Lower leg skin (tissue), 3 donors: ENCODE results near the gene PRKAG1.

Experiments used
- POLR2A ChIP-seq, 2 donors: fragments of 450-650 bp; IDR thresholded peaks; one replicate each; pipeline ENCODE4 v1.6.1; 2016 to 2017; ENCODE audit warnings: antibody characterized with exemption in 2 of 2, mild to moderate bottlenecking in 1 of 2, moderate library complexity in 1 of 2
- TF ChIP-seq, protein P1 (sequence below), 3 donors: fragments of 450-650 bp; IDR thresholded peaks; one replicate each; pipeline ENCODE4 v1.5.1; 2016; ENCODE audit warnings: antibody characterized with exemption in 3 of 3, mild to moderate bottlenecking in 3 of 3, moderate library complexity in 2 of 3

DNA sequence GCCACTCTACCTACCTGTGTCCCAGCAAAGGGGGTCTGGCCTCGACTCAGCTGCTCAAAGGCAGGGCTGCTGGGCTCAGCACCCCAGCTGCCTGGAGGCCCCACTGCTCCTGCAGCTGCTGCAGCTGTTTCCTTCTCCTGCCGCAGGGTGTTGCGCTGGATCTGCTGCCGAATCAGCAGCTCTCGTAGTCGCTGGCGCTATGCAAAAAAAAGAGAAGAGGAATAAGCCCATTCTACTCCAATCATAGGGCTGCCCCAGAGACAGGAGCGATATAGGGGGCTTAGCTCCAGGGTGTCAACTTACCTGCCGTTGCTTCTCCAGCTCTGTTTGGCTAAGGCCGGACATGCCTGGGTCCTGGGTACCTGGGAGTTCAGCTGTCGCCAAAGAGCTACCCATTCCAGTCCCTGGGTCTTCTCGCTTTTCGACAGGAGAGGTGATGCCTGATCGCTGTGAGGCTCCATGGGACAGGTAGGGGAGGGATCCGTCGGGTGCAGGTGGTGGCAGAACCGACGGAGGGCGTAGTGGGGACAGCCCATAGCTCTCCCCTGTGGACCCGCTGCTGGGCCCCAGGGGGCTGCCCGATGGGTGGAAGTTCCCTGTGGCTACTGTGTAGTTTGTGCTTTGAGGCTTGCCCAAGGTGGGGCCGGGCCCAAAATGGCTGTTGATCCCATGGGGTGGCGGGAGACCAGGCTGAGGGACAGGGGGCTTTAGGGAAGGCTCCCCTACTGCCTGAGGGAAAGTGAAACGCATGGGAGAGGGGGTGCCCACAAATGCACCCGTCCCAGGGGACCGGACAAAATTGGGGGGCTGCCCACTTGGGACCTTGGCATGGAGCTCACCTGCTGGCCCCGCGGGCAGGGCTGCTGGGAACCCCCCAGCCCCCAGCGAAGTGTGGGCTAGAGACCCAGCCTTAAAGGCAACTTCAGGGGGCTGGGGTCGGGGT, 21.1 kb upstream of the PRKAG1 start:
- TF ChIP-seq, protein P1, sequence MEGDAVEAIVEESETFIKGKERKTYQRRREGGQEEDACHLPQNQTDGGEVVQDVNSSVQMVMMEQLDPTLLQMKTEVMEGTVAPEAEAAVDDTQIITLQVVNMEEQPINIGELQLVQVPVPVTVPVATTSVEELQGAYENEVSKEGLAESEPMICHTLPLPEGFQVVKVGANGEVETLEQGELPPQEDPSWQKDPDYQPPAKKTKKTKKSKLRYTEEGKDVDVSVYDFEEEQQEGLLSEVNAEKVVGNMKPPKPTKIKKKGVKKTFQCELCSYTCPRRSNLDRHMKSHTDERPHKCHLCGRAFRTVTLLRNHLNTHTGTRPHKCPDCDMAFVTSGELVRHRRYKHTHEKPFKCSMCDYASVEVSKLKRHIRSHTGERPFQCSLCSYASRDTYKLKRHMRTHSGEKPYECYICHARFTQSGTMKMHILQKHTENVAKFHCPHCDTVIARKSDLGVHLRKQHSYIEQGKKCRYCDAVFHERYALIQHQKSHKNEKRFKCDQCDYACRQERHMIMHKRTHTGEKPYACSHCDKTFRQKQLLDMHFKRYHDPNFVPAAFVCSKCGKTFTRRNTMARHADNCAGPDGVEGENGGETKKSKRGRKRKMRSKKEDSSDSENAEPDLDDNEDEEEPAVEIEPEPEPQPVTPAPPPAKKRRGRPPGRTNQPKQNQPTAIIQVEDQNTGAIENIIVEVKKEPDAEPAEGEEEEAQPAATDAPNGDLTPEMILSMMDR (IDR thresholded peaks at IDR 0.05) = no peak
- no peak for TF ChIP-seq POLR2A (IDR thresholded peaks at IDR 0.05)
